LNCAP (cell line): ENCODE data around the gene THYN1.

Source experiments
- CTCF ChIP-seq: fragments of 450-650 bp; IDR thresholded peaks from 2 replicates; pipeline ENCODE4 v1.5.1; 2017; ENCODE audit warnings: mild to moderate bottlenecking

THYN1 gene

GRCh38 chr11:134215836-134216235, 37.3 kb downstream of the THYN1 start:
- TF ChIP-seq CTCF: no peak

GRCh38 chr11:134207538-134208239, 45.5 kb downstream of the THYN1 start:
- peak; percentile 87 for TF ChIP-seq CTCF

GRCh38 chr11:134206185-134206584, 47.0 kb downstream of the THYN1 start:
- TF ChIP-seq CTCF: no peak

GRCh38 chr11:134205729-134206128, 47.4 kb downstream of the THYN1 start:
- no peak for TF ChIP-seq CTCF

- no peak for TF ChIP-seq CTCF
These were observed 50.5 kb downstream of the THYN1 start for GRCh38 chr11:134202661-134203060.

GRCh38 chr11:134200688-134201087, 52.5 kb downstream of the THYN1 start:
- no peak for TF ChIP-seq CTCF

GRCh38 chr11:134199531-134199930, 53.6 kb downstream of the THYN1 start:
- no peak for TF ChIP-seq CTCF
